Osteocyte (in vitro differentiated cells): ENCODE data around the gene VWF. TPM values are rescaled to one million over a fixed set of nuclear protein-coding genes. Genes with fewer than 3 reads are reported as not detected.

Experiments
- DNase-seq: peaks from one replicate; pipeline ENCODE4 v3.0.0; 2021; ENCODE audit warnings: mixed read lengths; ENCODE audit not compliant: unreplicated experiment; ENCODE audit errors: extremely low spot score
- H3K27ac Mint-ChIP-seq: one replicate; pipeline ENCODE4 v1.8.0; 2021; ENCODE audit warnings: mild to moderate bottlenecking, mixed read lengths; ENCODE audit not compliant: unreplicated experiment
- H3K27me3 Mint-ChIP-seq: one replicate; pipeline ENCODE4 v1.8.0; 2021; ENCODE audit warnings: mixed read lengths; ENCODE audit not compliant: unreplicated experiment
- H3K36me3 Mint-ChIP-seq: one replicate; pipeline ENCODE4 v1.8.0; 2021; ENCODE audit warnings: mixed read lengths; ENCODE audit not compliant: unreplicated experiment
- H3K4me1 Mint-ChIP-seq: one replicate; pipeline ENCODE4 v1.8.0; 2021; ENCODE audit warnings: mixed read lengths; ENCODE audit not compliant: unreplicated experiment
- H3K4me3 Mint-ChIP-seq: one replicate; pipeline ENCODE4 v1.8.0; 2021; ENCODE audit warnings: mild to moderate bottlenecking, moderate library complexity, mixed read lengths; ENCODE audit not compliant: unreplicated experiment
- H3K9me3 Mint-ChIP-seq: one replicate; pipeline ENCODE4 v1.8.0; 2021; ENCODE audit warnings: mixed read lengths; ENCODE audit not compliant: unreplicated experiment
- total RNA-seq: library from RNA; stranded (reverse); gene quantifications from 2 replicates; pipeline ENCODE4 v1.2.1, GENCODE V29; 2021
- TF ChIP-seq, protein P1 (sequence below): fragments of 200-600 bp; sonication (generic); IDR thresholded peaks from 2 replicates; pipeline ENCODE4 v1.5.0; 2021; ENCODE audit warnings: antibody characterized with exemption, mild to moderate bottlenecking, moderate library complexity

Gene VWF
- total RNA-seq, 1 donor from 2014 or later, result 0.13 TPM

DNA sequence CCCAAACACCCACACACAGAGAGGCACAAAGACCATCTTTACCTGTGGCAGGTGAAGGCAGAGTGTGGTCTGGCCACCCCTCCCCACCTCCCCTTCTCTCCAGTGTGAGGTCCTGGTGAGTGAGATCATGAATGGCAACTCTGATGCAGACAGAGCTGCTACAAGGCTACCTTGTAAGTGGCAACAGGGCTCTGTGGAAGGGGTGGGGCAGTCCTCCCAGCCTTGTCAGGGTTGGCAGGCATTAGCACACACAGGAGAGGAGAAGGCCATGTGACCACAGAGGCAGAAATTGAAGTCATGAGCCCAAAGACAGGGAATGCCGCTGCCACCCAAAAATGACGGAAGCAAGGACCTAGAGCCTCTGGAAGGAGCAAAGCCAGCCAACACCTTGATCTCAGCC lies 30.7 kb downstream of the VWF start:
- Mint-ChIP-seq H3K27ac (peak overlapping the region; percentile 86), H3K4me3 (no peak overlapping the region), H3K27me3 (no peaks in the 10 kb centered on the region), H3K4me1 (peaks cover 43% of the 10 kb centered on the region), H3K36me3 (no peaks in the 10 kb centered on the region), H3K9me3 (peaks cover 5% of the 10 kb centered on the region)
- TF ChIP-seq, protein P1, sequence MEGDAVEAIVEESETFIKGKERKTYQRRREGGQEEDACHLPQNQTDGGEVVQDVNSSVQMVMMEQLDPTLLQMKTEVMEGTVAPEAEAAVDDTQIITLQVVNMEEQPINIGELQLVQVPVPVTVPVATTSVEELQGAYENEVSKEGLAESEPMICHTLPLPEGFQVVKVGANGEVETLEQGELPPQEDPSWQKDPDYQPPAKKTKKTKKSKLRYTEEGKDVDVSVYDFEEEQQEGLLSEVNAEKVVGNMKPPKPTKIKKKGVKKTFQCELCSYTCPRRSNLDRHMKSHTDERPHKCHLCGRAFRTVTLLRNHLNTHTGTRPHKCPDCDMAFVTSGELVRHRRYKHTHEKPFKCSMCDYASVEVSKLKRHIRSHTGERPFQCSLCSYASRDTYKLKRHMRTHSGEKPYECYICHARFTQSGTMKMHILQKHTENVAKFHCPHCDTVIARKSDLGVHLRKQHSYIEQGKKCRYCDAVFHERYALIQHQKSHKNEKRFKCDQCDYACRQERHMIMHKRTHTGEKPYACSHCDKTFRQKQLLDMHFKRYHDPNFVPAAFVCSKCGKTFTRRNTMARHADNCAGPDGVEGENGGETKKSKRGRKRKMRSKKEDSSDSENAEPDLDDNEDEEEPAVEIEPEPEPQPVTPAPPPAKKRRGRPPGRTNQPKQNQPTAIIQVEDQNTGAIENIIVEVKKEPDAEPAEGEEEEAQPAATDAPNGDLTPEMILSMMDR, result no peak
- DNase-seq, result no peak

DNA sequence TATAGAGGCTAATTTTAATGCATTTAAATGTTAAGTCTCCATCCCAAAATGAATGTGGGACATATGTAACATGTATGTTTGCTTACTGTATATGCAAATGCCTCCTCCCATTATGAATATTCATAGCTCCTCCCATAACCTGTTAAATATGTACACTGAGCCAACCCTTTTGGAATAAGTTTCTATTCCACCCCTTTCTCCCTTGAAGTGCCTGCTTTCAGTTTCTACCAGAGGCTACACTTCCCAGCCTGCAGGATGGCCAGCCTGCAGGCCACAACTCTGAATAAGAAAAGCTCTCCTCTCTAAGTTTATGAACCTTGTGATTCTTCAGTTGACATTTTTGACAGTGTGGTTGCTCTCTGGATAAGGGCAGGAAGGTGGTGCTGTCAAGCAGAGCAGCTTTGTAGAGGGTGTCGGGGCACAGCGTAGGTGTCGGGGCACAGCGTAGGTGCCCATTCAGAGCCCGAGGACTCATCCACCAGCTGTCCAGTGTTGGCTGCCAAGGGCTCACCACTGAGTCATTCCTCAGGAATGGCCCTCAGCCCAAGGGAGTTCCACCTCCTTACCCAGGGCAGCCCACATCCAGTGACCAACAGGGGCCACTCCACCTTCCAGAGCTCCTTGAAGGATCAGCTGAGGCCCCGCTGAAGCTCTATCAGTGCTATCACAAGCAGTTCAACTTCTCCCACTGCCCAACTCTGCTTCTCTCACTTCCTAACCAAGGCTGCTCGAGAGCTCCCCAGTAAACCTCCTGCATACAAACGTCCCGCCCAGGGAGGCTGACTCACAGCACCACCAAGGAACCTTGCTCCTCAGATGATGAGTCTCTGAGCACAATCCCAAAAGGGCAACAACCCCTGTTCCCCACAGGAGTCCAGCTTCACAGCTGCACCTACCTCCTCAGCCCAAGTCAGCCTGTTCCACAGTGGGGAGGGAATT lies 31.4 kb downstream of the VWF start:
- Mint-ChIP-seq H3K27me3 (no peaks in the 10 kb centered on the region), H3K4me3 (peak overlapping the region; percentile 34), H3K9me3 (peaks cover 5% of the 10 kb centered on the region), H3K4me1 (peaks cover 44% of the 10 kb centered on the region), H3K27ac (peak overlapping the region; percentile 86), H3K36me3 (no peaks in the 10 kb centered on the region)
- TF ChIP-seq, protein P1, result no peak
- DNase-seq, result peak; percentile 87

DNA sequence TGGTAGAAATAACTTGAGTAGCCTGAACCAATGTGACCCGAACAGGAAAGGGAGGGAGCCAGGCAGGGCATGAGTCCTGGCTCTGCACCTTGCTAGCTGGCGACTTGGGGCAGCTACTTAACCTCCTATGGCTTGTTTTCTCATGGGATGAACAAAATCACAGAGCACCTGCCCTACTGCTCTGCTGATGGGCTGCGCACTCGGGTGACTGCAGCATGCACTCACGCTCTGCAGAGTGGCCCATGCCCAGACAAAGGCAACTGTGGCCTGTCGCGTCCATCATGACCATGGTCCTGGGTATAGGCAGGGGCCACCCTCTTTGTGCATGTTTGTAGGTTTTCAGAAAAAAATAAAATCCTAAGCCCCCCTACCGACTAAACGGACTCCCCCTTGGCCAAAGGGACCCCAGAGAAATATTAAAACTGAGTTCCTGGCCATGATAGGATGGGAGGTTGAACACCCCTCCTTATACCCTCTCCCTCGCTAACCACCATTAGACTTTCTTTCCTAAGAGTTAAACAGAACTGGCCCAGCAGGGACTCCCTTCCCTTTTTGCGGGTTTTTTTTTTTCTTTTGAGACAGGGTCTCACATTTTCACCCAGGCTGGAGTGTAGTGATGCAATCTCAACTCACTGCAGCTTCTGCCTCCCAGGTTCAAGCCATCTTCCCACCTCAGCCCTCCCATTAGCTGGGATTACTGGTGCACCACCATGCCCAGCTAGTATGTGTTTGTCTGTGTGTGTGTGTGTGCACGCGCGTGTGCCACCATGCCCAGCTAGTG lies 32.5 kb downstream of the VWF start:
- H3K36me3 Mint-ChIP-seq, result peaks cover under 1% of the 10 kb centered on the region
- H3K4me1 Mint-ChIP-seq, result peaks cover 44% of the 10 kb centered on the region
- TF ChIP-seq, protein P1, result no peak
- no peak for DNase-seq
- no peak overlapping the region for H3K4me3 Mint-ChIP-seq
- peaks cover 5% of the 10 kb centered on the region for H3K9me3 Mint-ChIP-seq
- no peak overlapping the region for H3K27ac Mint-ChIP-seq
- no peaks in the 10 kb centered on the region for H3K27me3 Mint-ChIP-seq

DNA sequence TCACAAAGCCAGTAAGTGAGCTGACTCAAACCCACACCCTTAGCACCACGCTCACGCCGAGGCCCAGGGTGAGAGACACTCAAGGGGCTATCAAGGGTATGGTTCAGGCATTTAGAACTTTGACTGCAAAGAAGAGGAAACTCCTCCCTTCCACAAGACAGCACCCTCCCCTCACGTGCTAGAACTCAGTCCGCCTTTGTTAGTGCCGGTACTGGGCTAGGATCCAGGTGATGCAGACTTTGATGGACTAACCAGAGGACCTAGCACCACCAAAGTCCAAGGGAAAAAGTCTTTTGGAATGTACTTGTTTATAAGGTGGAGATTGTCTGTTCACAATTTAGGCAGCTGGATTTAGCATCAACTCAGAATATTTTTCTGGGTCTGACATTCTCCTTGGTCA lies 33.7 kb downstream of the VWF start:
- Mint-ChIP-seq H3K36me3 (peaks cover 2% of the 10 kb centered on the region), H3K27ac (no peak overlapping the region), H3K9me3 (peaks cover 5% of the 10 kb centered on the region), H3K4me3 (peak overlapping the region; percentile 40), H3K4me1 (peaks cover 44% of the 10 kb centered on the region), H3K27me3 (no peaks in the 10 kb centered on the region)
- TF ChIP-seq, protein P1, result no peak
- no peak for DNase-seq
